NK-92 (cell line): ENCODE results near the gene SKP1.

Experiments
- DNase-seq: peaks from one replicate; lab custom pipeline; 2025; ENCODE audit not compliant: unreplicated experiment; lab: John Stamatoyannopoulos, UW

SKP1 gene

GRCh38 chr5:134130239-134130945, 46.4 kb downstream of the SKP1 start:
- DNase-seq = no peak

DNA sequence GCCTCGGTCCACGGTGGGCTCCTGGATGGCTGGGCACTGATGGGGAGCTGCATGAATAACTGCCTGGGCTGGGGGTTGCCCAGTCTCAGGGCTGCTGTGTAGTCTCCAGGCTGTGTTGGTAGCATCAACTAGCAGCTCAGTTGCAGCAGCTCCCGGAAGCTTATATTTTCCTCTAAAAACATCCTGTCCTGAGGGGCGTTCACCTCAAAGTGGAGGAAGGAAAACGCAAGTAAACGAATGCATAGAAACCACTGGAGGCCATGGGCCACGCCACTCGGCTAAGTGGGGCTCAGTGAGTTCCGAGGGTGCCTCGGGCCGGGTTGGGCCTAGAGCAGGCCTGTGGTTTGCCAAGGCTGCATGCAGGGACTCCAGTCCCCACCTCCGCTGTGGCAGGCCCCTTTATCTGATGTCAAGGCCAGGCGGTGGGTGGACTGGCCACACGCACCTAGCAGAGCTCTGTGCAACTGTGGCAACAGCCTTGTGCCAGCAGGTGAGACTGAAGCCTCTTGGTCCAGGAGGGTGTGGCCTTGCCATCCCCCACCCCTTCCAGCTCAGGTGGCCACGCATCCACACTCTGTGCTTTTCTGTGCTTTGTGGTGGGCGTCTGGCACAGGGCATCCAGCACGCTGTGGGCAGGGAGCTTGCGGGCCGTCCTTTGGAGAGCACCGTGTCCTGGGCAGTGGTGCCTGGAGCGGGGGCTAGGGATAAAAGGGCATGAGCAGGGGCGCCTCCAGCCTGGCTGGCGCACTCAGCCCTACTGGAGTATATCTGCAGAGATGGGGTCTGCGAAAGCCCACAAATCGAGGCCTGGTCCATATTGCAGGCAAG, 47.1 kb downstream of the SKP1 start:
- no peak for DNase-seq

GRCh38 chr5:134128648-134128995, 48.1 kb downstream of the SKP1 start:
- no peak for DNase-seq

GRCh38 chr5:134127988-134128647, 48.6 kb downstream of the SKP1 start:
- DNase-seq = no peak

DNA sequence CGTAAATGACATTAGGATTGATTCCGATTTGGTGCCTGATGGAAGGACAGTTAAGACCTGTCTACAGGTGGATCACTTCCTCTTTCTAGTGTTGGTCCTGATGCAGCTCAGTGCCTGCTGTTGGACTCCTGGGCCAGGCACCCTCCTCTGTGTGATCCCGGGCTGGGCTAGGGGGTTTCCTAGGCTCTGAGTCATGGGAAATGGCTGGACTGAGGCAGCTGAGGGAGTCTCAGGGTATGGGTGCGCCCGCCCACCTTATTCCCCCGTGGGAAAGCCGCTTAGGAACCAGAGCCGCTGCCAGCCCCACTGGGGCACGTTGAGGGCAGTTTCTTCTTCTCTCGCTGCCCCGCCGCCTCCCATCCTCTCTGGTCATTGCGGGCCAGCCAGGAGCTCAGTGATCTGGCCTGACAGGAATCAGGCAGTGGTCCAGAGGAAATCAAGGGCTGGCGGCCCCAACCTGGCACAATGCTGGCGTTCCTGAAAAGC, 49.3 kb downstream of the SKP1 start:
- no peak for DNase-seq

GRCh38 chr5:134125039-134126015, 51.4 kb downstream of the SKP1 start:
- DNase-seq = no peak

DNA sequence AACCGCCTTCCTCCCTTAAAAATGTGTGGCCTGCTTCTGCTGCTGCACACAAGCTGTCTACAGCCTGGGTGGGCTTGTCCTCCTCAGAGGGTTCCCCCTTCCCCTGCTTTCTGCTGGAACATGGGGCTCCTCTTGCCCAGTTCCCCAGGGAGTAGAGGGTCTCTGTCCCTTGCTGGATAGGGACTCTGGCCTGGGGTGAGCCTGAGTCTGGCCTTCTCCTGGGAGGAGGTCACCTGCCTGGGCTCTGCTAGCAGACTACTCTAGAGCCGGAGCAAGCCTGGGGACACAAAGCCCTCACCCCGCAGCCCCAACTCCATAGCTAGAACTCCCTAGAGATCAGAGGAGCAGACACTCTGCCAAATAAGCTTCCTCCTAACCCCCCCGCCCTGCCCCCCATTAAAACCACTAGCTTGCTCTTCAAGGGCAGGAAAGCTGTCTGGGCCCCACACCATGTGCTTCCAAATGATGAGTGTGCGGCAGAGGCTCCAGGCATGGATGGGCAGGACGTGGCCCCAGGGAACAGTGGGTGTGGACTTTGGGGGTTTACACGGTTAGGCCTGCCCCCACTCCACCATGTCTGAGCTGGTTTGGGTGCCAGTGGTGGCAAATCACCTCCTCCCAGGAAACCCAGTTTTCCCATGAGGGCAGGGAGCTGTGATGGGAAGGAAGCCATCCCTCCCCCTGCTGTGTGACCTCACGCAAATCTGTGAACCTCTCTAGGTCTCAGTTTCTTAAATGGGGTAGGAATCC, 52.3 kb downstream of the SKP1 start:
- DNase-seq = no peak

GRCh38 chr5:134123360-134123759, 53.4 kb downstream of the SKP1 start:
- DNase-seq = no peak

DNA sequence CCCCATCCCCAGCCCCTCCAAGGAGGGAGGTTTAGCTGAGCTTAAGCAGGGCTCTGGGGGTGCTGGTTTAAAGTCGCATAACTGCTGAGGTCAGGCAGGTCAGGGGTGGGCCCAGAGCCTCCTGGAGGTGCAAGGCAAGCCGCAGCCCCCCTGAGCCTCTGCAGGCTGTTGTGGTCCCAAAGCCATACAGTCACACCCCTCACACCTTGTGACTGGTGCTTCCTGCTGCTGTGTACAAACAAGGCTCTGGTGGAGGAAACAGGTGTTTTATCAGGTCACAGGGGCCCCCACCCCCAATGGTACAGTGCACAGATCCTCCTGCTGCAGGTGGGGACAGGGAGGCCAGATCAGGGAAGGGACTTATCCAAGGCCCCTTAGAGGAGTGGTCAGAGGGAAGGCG, 54.2 kb downstream of the SKP1 start:
- DNase-seq = no peak

GRCh38 chr5:134120386-134121138, 56.2 kb downstream of the SKP1 start:
- no peak for DNase-seq

GRCh38 chr5:134119720-134120119, 57.0 kb downstream of the SKP1 start:
- DNase-seq = no peak

DNA sequence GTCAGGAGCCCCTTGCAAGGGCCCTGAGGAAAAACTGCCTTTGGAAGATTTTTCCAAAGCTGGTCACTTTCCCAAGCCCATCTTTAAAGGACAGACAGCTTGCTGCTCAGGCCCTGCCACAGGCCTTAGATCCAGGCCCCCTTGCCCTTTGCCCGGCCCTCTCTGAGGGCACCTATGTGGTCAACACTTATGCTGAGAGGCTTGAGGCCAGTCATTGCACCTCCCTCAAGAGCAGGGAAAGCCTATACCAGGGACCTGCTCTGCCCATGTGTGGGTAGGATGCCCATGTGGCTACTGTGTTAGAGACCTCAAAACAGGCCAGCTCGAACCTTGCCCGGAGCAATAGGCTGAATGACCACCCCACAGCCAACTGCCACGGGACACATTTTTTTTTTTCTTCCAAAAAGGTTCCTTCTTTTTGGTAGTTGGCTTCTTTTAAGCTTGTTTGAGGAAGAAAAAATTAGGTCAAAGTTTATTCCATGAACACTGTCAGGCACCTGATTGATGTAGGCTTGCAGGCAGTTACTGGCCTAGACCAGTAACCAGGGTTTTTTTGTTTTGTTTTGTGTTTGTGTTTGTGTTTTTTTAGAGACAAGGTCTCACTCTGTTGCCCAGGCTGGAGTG, 58.4 kb downstream of the SKP1 start:
- no peak for DNase-seq

- DNase-seq = no peak
These were observed 59.7 kb downstream of the SKP1 start for GRCh38 chr5:134116789-134117761.

- no peak for DNase-seq
These were observed 60.5 kb downstream of the SKP1 start for GRCh38 chr5:134116286-134116685.

DNA sequence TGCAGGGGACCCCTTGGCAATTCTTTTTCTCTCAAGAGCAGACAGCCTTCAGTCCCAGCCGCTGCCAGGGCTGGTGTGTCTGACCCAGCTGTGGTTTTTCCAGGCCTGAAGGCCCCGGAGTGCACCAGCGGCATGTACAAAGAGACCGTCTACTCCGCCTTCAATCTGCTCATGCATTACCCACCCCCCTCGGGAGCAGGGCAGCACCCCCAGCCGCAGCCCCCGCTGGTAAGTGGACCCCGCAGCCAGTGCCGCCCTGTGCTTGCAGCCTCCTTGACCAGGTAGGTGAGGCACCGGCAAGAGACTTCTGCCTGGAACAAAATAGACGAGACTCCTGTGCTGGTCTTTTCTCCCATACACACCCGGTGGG, 61.0 kb downstream of the SKP1 start:
- no peak for DNase-seq

DNA sequence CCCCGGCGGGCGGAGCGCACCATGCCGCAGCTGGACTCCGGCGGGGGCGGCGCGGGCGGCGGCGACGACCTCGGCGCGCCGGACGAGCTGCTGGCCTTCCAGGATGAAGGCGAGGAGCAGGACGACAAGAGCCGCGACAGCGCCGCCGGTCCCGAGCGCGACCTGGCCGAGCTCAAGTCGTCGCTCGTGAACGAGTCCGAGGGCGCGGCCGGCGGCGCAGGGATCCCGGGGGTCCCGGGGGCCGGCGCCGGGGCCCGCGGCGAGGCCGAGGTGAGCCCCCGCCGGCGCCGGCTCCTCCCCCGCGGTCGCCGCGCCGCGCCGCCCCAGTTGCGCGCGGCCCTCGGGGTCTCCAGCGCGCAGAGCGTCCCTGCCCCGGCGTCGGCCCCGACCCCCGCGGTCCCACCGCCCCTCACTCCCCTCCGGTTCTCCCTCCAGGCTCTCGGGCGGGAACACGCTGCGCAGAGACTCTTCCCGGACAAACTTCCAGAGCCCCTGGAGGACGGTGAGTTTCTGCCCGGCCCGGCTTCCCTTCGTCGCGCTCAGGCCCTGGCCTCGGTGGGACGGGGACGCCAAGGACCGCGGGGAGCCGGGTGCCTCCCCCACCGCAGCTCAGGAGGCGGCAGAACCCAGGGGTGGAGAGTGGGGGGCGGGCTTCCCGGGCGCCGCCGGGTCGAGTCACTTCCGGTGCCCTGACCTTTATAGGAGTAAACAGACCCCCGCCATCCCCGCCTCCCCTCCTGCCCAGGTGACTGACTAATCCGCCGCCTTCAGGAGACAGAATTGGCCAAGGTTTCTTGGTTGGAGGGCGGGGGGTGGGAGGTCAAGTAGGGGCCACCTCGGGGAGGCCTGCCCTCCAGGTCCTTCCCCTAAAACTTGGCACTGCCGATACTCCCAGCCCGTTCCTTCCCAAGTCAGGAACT, 61.6 kb downstream of the SKP1 start:
- DNase-seq = no peak
